T-helper 9 cell (primary cell): ENCODE measurements around the gene NCAM1.
"Not testable (repeated sequence)": the region's sequence is repeated elsewhere in the genome, so short reads cannot be mapped to it uniquely, and the experiment has no call there.

Experiments
- DNase-seq: peaks from one replicate; pipeline ENCODE4 v3.0.0-alpha.2; 2020
- total RNA-seq, 2 donors: gene quantifications; one replicate each; lab custom pipeline; 2026; lab: John Stamatoyannopoulos, UW

The NCAM1 gene
- 0.07 to 0.48 reads per million in 2 donors for total RNA-seq

GRCh38 chr11:112961146-112961668 lies at the start of gene NCAM1:
Gene NCAM1, plus strand, starts transcription at chr11:112961420.
- DNase-seq: no peak

- no peak for DNase-seq
Observed at GRCh38 chr11:112922606-112923005, 38.6 kb upstream of the NCAM1 start.

- not testable (repeated sequence) for DNase-seq
Observed at GRCh38 chr11:112924836-112925235, 36.4 kb upstream of the NCAM1 start.

- no peak for DNase-seq
Observed at GRCh38 chr11:112925516-112926310, 35.5 kb upstream of the NCAM1 start.

GRCh38 chr11:112928136-112928535 lies 33.1 kb upstream of the NCAM1 start:
- no peak for DNase-seq

GRCh38 chr11:112929432-112929831 lies 31.8 kb upstream of the NCAM1 start:
- no peak for DNase-seq

GRCh38 chr11:112931703-112932102 lies 29.5 kb upstream of the NCAM1 start:
- DNase-seq: no peak

- no peak for DNase-seq
Observed at GRCh38 chr11:112932593-112932992, 28.6 kb upstream of the NCAM1 start.

- DNase-seq: no peak
Observed at GRCh38 chr11:112933970-112934369, 27.2 kb upstream of the NCAM1 start.

- DNase-seq: no peak
Observed at GRCh38 chr11:112941104-112941503, 20.1 kb upstream of the NCAM1 start.

- no peak for DNase-seq
Observed at GRCh38 chr11:112942966-112943643, 18.1 kb upstream of the NCAM1 start.

GRCh38 chr11:112946866-112947265 lies 14.4 kb upstream of the NCAM1 start:
- DNase-seq: no peak

- DNase-seq: no peak
Observed at GRCh38 chr11:112949781-112950575, 11.2 kb upstream of the NCAM1 start.

- no peak for DNase-seq
Observed at GRCh38 chr11:112958670-112959069, 2.5 kb upstream of the NCAM1 start.

GRCh38 chr11:112961751-112962578 lies 745 bp downstream of the NCAM1 start:
- DNase-seq: no peak

- DNase-seq: no peak
Observed at GRCh38 chr11:112962579-112963367, 1.6 kb downstream of the NCAM1 start.

- DNase-seq: no peak
Observed at GRCh38 chr11:112963368-112963955, 2.2 kb downstream of the NCAM1 start.

GRCh38 chr11:112965656-112966055 lies 4.4 kb downstream of the NCAM1 start:
- DNase-seq: no peak

- no peak for DNase-seq
Observed at GRCh38 chr11:112966561-112966960, 5.3 kb downstream of the NCAM1 start.

GRCh38 chr11:112967082-112967481 lies 5.9 kb downstream of the NCAM1 start:
- DNase-seq: no peak
